ENCODE data around the gene ZC3H12D. TPM values are rescaled to one million over a fixed set of nuclear protein-coding genes. Genes with fewer than 3 reads are reported as not detected.

ZC3H12D gene
- total RNA-seq, 4 donors from 2014 or later = 1.6 to 7.2 (median 3.1) TPM

DNA sequence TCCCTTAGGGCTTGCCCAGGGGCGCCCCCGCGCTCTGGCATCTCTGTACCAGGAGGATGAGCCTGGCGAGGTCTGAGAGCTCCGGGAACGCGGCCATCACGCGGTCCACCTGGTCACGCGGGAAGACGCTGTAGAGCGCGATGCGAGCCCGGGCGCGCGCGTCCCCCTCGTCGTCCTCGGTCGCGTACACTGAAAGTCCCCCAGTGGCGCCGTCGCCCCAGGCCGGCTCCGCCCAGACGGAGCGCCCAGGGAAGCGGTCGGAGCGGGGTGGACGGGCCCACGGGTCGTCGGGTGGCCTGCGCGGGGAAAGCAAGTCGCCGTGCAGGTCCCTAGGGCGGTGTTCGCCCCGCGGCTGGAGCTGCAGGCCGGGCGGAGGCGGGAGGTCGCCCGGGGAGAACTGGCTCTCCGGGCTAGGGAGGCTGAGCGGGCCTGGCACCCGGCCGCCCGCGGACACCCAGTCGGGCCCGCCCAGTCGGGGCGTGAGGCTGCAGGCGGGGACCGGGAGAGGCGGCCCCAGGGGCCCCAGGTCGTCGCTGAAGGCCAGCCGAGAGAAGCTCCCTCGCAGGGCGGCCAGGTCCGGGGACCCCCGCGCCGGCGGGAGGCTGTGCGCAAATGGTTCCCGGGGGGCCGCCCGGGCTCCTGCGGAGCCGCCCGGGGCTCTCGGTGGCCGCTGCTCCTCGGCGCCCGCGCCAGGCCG lies 34.0 kb downstream of the ZC3H12D start:
- peak overlapping the region; percentile 18 to 58 (median 40) for H3K4me3 ChIP-seq
- TF ChIP-seq, protein P1, sequence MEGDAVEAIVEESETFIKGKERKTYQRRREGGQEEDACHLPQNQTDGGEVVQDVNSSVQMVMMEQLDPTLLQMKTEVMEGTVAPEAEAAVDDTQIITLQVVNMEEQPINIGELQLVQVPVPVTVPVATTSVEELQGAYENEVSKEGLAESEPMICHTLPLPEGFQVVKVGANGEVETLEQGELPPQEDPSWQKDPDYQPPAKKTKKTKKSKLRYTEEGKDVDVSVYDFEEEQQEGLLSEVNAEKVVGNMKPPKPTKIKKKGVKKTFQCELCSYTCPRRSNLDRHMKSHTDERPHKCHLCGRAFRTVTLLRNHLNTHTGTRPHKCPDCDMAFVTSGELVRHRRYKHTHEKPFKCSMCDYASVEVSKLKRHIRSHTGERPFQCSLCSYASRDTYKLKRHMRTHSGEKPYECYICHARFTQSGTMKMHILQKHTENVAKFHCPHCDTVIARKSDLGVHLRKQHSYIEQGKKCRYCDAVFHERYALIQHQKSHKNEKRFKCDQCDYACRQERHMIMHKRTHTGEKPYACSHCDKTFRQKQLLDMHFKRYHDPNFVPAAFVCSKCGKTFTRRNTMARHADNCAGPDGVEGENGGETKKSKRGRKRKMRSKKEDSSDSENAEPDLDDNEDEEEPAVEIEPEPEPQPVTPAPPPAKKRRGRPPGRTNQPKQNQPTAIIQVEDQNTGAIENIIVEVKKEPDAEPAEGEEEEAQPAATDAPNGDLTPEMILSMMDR (IDR thresholded peaks at IDR 0.05) = no peak
- TF ChIP-seq POLR2A (IDR thresholded peaks at IDR 0.05) (no peak), EP300 (IDR thresholded peaks at IDR 0.05) (no peak)
- peak overlapping the region in 2 of 4 donors; percentile 32 to 37 for H3K27ac ChIP-seq
- no peaks in the 10 kb centered on the region for H3K9me3 ChIP-seq
- no peaks in the 10 kb centered on the region for H3K36me3 ChIP-seq
- DNase-seq (ENCODE audit: low spot score in 2 of 2) = no peak
- peaks cover 0 to 20% of the 10 kb centered on the region in 2 donors for H3K27me3 ChIP-seq
- peaks cover 0 to 54% (median 35%) of the 10 kb centered on the region in 4 donors for H3K4me1 ChIP-seq
- WGBS, 2 donors = 0 to 5% methylated on average over 12 to 87 of the region's 89 CpGs

DNA sequence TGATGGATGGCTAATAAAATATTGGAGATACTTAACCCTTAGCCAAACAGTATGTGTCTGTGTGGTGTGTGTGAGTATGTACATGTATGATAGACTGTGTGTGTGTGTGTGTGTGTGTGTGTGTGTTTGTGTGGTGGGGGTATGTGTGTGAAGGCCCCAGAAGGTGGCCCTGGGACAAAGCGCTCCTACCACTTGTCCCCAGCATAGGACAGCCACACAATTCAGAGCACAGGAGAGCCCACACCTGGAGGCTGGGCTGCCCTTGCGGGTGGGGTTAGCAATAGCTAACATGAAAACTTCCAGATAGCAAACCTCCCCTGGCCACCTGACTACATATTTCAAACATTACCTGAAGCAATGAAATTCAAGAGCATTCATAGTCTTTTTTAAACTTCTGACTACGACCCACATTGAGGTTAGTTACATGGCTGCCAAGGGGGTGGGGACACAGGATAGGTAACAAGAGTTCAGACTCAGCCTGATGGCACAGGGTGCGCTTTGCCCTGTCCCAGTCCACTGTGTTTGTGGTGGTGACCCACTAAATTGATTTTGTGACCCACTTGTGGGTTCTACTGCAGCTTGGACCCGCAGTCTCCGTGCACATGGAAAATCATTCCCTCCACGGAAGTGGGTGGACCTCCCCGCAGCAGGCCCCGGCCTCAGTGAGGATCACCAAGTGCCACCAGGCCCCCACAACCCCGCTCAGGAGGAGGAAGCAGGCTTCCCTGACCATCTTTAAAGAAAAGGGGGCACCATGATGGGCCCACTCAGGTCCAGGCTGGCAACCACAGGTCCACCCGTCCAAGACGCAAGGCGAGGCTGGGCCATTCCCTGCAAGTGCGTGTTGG lies 34.8 kb downstream of the ZC3H12D start:
- Histone ChIP-seq H3K36me3 (no peaks in the 10 kb centered on the region), H3K4me1 (peaks cover 0 to 49% (median 32%) of the 10 kb centered on the region in 4 donors), H3K4me3 (peak overlapping the region in 2 of 4 donors; percentile 43 to 58), H3K27me3 (peaks cover 0 to 20% of the 10 kb centered on the region in 2 donors), H3K9me3 (no peaks in the 10 kb centered on the region), H3K27ac (no peak overlapping the region)
- DNase-seq (ENCODE audit: low spot score in 2 of 2) = no peak
- TF ChIP-seq, protein P1 (IDR thresholded peaks at IDR 0.05) = no peak
- TF ChIP-seq EP300 (IDR thresholded peaks at IDR 0.05) = no peak
- TF ChIP-seq POLR2A (IDR thresholded peaks at IDR 0.05) = no peak
- 87 to 98% methylated on average over 10 to 14 of the region's 14 CpGs for WGBS, 2 donors

DNA sequence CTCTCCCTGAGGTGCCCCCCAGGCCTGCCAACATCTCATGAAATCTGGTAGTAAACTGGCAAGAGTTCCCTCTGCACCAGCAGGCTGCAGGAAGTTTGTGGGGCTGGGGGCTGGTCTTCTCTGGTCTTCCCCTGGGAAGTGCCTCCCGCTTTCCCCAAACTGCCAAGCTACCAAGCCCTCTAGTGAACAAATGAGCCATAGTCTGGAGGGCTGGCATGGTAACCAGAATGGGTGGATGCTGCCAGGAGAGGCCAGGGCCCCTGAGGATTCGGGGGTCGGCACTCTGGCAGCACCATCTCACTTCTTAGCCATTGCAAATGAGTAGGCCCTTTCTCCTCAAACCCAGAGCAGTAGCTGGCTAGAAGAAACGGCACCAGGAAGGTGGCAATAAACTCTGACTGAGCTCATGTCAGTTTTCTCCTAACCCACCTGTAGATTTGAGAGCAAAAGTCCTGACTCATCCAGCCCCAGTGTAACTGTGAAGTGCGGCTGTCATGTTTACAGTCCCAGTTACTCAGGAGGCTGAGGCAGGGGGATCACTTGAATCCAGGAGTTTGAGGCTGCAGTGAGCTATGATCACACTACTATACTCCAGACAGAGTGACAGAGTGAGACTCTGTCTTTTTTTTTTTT lies 35.9 kb downstream of the ZC3H12D start:
- WGBS, 2 donors = 79 to 81% methylated on average over 5 of the region's 5 CpGs
- no peak overlapping the region for H3K27ac ChIP-seq
- no peaks in the 10 kb centered on the region for H3K9me3 ChIP-seq
- peaks cover 0 to 38% (median 25%) of the 10 kb centered on the region in 4 donors for H3K4me1 ChIP-seq
- DNase-seq (ENCODE audit: low spot score in 2 of 2) = no peak
- H3K36me3 ChIP-seq = no peaks in the 10 kb centered on the region
- peaks cover 0 to 20% of the 10 kb centered on the region in 2 donors for H3K27me3 ChIP-seq
- TF ChIP-seq, protein P1 (IDR thresholded peaks at IDR 0.05) = no peak
- TF ChIP-seq EP300 (IDR thresholded peaks at IDR 0.05) (no peak), POLR2A (IDR thresholded peaks at IDR 0.05) (no peak)
- no peak overlapping the region for H3K4me3 ChIP-seq

DNA sequence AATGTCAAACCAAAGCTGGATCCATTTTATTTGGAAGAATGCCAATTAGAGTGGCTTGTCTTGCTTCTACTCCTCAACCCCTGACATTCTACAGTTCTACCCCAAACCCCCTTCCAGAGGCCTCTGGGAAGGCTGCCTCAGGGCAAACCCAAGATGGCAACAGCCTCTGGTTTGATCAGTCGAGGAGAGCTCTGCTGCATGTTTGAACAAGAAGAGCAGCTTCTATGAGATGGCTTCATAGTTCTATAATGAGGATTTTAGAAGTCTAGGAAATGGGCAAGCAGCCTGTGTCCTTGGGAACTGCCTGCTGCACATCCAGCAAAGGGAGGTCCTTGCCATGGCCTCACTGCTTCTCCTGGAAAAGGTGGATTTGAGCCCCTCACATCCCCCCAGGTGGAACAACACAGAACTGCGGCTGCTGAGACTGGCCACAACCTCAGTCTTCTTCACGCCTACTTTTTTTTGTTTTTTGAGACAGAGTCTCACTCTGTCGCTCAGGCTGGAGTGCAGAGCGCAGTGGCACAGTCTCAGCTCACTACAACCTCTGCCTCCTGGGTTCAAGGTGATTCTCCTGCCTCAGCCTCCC lies 37.9 kb downstream of the ZC3H12D start:
- no peak for DNase-seq (ENCODE audit: low spot score in 2 of 2)
- Histone ChIP-seq H3K4me1 (peaks cover 0 to 20% (median 14%) of the 10 kb centered on the region in 4 donors), H3K36me3 (no peaks in the 10 kb centered on the region), H3K9me3 (no peaks in the 10 kb centered on the region), H3K27me3 (peaks cover 0 to 20% of the 10 kb centered on the region in 2 donors), H3K4me3 (no peak overlapping the region), H3K27ac (no peak overlapping the region)
- TF ChIP-seq, protein P1 (IDR thresholded peaks at IDR 0.05) = no peak
- no peak for TF ChIP-seq POLR2A (IDR thresholded peaks at IDR 0.05)
- 88 to 91% methylated on average over 5 of the region's 5 CpGs for WGBS, 2 donors
